Forelimb muscle (tissue), 1 donor: ENCODE data around the gene NEGR1. TPM values are rescaled to one million over a fixed set of nuclear protein-coding genes. Genes with fewer than 3 reads are reported as not detected.

ENCODE experiments used
- DNase-seq: peaks from one replicate; pipeline ENCODE4 v3.0.0-alpha.2; 2013; ENCODE audit warnings: low read depth
- polyA plus RNA-seq: library from polyadenylated mRNA; unstranded; fragments of 120-200 nt; gene quantifications from one replicate; pipeline ENCODE4 v1.2.1, GENCODE V29; 2013; ENCODE audit not compliant: insufficient read length

NEGR1 gene
- polyA plus RNA-seq, 1 donor: 16.6 TPM

- no peak for DNase-seq
Measured at GRCh38 chr1:71784241-71784640, 498.1 kb downstream of the NEGR1 start.

- no peak for DNase-seq
Measured at GRCh38 chr1:71783071-71783470, 499.3 kb downstream of the NEGR1 start.

- no peak for DNase-seq
Measured at GRCh38 chr1:71781450-71781849, 500.9 kb downstream of the NEGR1 start.

- DNase-seq: no peak
Measured at GRCh38 chr1:71780681-71781080, 501.7 kb downstream of the NEGR1 start.

GRCh38 chr1:71778940-71779339 is 503.4 kb downstream of the NEGR1 start:
- no peak for DNase-seq

GRCh38 chr1:71777094-71777493 is 505.2 kb downstream of the NEGR1 start:
- no peak for DNase-seq

GRCh38 chr1:71774705-71775104 is 507.6 kb downstream of the NEGR1 start:
- no peak for DNase-seq

GRCh38 chr1:71770121-71770520 is 512.2 kb downstream of the NEGR1 start:
- no peak for DNase-seq

- DNase-seq: no peak
Measured at GRCh38 chr1:71766748-71767147, 515.6 kb downstream of the NEGR1 start.

GRCh38 chr1:71762514-71763255 is 519.7 kb downstream of the NEGR1 start:
- DNase-seq: no peak

GRCh38 chr1:71755441-71755840 is 526.9 kb downstream of the NEGR1 start:
- DNase-seq: no peak

GRCh38 chr1:71753746-71754145 is 528.6 kb downstream of the NEGR1 start:
- DNase-seq: no peak

GRCh38 chr1:71745326-71745725 is 537.0 kb downstream of the NEGR1 start:
- DNase-seq: no peak

GRCh38 chr1:71743862-71744261 is 538.5 kb downstream of the NEGR1 start:
- DNase-seq: no peak

- no peak for DNase-seq
Measured at GRCh38 chr1:71738910-71739309, 543.4 kb downstream of the NEGR1 start.

GRCh38 chr1:71738256-71738655 is 544.1 kb downstream of the NEGR1 start:
- DNase-seq: no peak

- DNase-seq: no peak
Measured at GRCh38 chr1:71737768-71738167, 544.6 kb downstream of the NEGR1 start.

- no peak for DNase-seq
Measured at GRCh38 chr1:71733121-71733520, 549.2 kb downstream of the NEGR1 start.

- DNase-seq: no peak
Measured at GRCh38 chr1:71721532-71721931, 560.8 kb downstream of the NEGR1 start.

GRCh38 chr1:71719330-71719729 is 563.0 kb downstream of the NEGR1 start:
- DNase-seq: no peak

GRCh38 chr1:71717186-71717585 is 565.2 kb downstream of the NEGR1 start:
- DNase-seq: no peak

- DNase-seq: no peak
Measured at GRCh38 chr1:71711456-71711855, 570.9 kb downstream of the NEGR1 start.

GRCh38 chr1:71706029-71706671 is 576.2 kb downstream of the NEGR1 start:
- no peak for DNase-seq

- no peak for DNase-seq
Measured at GRCh38 chr1:71698186-71698585, 584.2 kb downstream of the NEGR1 start.
